Ascending aorta (tissue), 2 donors: ENCODE results near the gene SAMHD1. TPM values are rescaled to one million over a fixed set of nuclear protein-coding genes. Genes with fewer than 3 reads are reported as not detected.

Source experiments
- DNase-seq, 2 donors: peaks; one replicate each; pipeline ENCODE4 v3.0.0-alpha.2; 2019; ENCODE audit warnings: low spot score in 2 of 2
- H3K27ac ChIP-seq, 2 donors: fragments of 200-600 bp; sonication (generic); one replicate each; pipeline ENCODE4 v1.5.1; 2016 to 2017; ENCODE audit warnings: mild to moderate bottlenecking in 1 of 2
- H3K27me3 ChIP-seq: fragments of 200-600 bp; sonication (generic); one replicate; pipeline ENCODE4 v1.5.1; 2017
- H3K36me3 ChIP-seq, 2 donors: fragments of 200-600 bp; sonication (generic); one replicate each; pipeline ENCODE4 v1.5.1; 2016
- H3K4me1 ChIP-seq, 2 donors: fragments of 200-600 bp; sonication (generic); one replicate each; pipeline ENCODE4 v1.5.1; 2016 to 2017; ENCODE audit warnings: mild to moderate bottlenecking in 1 of 2
- H3K4me3 ChIP-seq, 2 donors: fragments of 200-600 bp; sonication (generic); one replicate each; pipeline ENCODE4 v1.5.1; 2016 to 2017; ENCODE audit warnings: mild to moderate bottlenecking in 1 of 2
- H3K9me3 ChIP-seq, 2 donors: fragments of 200-600 bp; sonication (generic); one replicate each; pipeline ENCODE4 v1.5.1; 2016
- CTCF ChIP-seq, 3 experiments: fragments of 200-600 bp in 2 of 3; fragments of 450-650 bp in 1 of 3; sonication (generic) in 2 of 3; IDR thresholded peaks; one replicate each; pipeline ENCODE4 v1.5.1; 2016 to 2019; ENCODE audit warnings: antibody characterized with exemption in 3 of 3, mild to moderate bottlenecking in 1 of 3, moderate library complexity in 1 of 3
- intact Hi-C: fragments of 100-400 bp; cut with DNase I; formaldehyde crosslinking; loops from one replicate; pipeline ENCODE4 v1.15.1; 2023
- total RNA-seq: library from RNA; depleted of rRNA; stranded (reverse); fragments of >200 nt; gene quantifications from one replicate; pipeline ENCODE4 v1.1.0, GENCODE V29; 2016

SAMHD1 gene
- total RNA-seq, 1 donor from 2014 or later, result 163 TPM

DNA sequence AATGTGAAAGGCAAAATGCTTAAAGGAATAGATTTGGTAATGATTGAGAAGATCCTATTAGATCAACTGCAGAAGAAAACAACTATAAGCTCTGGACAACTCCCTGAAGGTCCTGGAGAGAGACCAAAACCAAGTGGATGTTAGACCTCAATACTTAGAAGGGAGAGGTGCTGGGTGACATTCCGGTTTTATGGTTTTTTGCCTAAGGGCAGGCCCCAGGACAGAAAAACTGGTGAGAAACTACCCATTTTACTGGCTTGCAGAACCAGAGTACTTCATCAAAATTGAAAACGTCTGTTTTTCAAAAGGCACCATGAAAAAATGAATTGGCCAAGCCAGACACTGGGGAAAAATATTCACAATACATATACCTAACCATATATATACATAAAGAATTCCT, 26.3 kb downstream of the SAMHD1 start:
- Histone ChIP-seq H3K9me3 (no peaks in the 10 kb centered on the region), H3K4me3 (no peak overlapping the region), H3K27ac (no peak overlapping the region), H3K27me3 (no peaks in the 10 kb centered on the region), H3K36me3 (peaks cover 35 to 77% of the 10 kb centered on the region in 2 donors), H3K4me1 (no peaks in the 10 kb centered on the region)
- intact Hi-C loops, result no loop called here
- no peak for DNase-seq
- no peak for TF ChIP-seq CTCF (IDR thresholded peaks at IDR 0.05)

GRCh38 chr20:36924167-36925045, 27.1 kb downstream of the SAMHD1 start:
- TF ChIP-seq CTCF (IDR thresholded peaks at IDR 0.05), result no peak
- intact Hi-C loops, result no loop called here
- Histone ChIP-seq H3K4me1 (no peaks in the 10 kb centered on the region), H3K9me3 (no peaks in the 10 kb centered on the region), H3K27me3 (no peaks in the 10 kb centered on the region), H3K36me3 (peaks cover 31 to 69% of the 10 kb centered on the region in 2 donors), H3K4me3 (no peak overlapping the region), H3K27ac (no peak overlapping the region)
- no peak for DNase-seq

DNA sequence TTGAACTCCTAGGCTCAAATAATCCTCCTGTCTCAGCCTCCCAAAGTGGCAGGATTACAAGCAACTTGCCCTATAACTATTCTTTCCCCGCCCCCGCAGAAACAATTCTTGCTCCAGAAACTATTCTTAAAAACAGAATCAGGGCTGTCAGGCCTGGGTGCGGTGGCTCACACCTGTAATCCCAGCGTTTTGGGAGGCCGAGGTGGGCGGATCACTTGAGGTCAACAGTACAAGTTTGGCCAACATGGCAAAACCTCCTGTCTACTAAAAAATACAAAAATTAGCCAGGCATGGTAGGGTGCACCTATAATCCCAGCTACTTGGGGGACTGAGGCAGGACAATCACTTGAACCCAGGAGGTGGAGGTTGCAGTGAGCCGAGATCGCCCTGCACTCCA, 31.2 kb downstream of the SAMHD1 start:
- Histone ChIP-seq H3K27me3 (no peaks in the 10 kb centered on the region), H3K36me3 (peaks cover 25 to 64% of the 10 kb centered on the region in 2 donors), H3K27ac (no peak overlapping the region), H3K4me3 (no peak overlapping the region), H3K4me1 (no peaks in the 10 kb centered on the region), H3K9me3 (no peaks in the 10 kb centered on the region)
- DNase-seq, result no peak
- TF ChIP-seq CTCF (IDR thresholded peaks at IDR 0.05), result no peak
- intact Hi-C loops, result no loop called here

DNA sequence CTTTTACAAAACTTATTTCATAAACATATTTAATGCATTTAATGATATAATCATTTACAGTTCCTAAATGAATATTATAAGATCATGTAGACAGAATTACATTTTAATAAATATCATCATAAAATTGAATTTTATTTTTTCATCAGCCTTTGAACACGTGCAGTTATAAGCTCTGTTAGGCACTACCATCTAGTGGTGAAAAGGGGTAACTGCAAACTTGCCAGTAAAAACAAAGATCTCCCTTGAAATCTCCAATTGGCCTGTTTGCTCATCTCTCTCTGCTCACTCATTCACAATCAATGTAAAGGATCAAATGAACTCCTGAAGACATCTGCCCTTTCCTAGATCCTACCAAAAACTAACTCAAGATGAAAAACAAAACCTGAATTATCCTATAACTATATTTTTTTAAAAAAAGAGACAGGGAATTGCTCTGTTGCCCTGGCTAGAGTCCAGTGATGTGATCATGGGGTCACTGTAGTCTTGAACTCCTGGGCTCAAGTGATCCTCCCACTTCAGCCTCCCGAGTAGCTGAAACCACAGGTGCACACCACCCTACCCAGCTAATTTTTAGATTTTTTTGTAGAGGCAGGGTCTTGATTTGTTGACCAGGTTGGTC, 31.7 kb downstream of the SAMHD1 start:
- DNase-seq, result no peak
- Histone ChIP-seq H3K27ac (no peak overlapping the region), H3K4me3 (no peak overlapping the region), H3K9me3 (no peaks in the 10 kb centered on the region), H3K27me3 (no peaks in the 10 kb centered on the region), H3K36me3 (peaks cover 30 to 68% of the 10 kb centered on the region in 2 donors), H3K4me1 (no peaks in the 10 kb centered on the region)
- peak; percentile 61 to 83 (median 81) for TF ChIP-seq CTCF (IDR thresholded peaks at IDR 0.05)
- intact Hi-C loops, result no loop called here

DNA sequence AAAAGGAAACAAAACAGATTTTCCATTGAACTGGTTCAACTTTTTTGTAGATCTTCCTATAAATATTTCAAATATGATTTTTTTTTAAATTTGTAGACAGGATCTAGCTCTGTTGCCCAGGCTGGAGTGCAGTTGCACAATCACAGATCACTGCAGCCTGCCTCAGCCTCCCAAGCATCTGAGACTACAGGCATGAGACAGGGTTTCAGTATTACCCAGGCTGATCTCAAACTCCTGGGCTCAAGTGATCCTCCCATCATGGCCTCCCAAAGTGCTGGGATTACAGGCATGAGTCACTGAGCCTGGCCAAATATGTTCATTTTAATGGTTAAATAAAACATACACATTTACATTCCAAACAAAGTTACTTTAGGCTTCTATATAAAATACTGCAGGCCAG, 33.6 kb downstream of the SAMHD1 start:
- no peak for DNase-seq
- intact Hi-C loops, result no loop called here
- Histone ChIP-seq H3K27ac (no peak overlapping the region), H3K9me3 (no peaks in the 10 kb centered on the region), H3K4me1 (no peaks in the 10 kb centered on the region), H3K36me3 (peaks cover 35 to 70% of the 10 kb centered on the region in 2 donors), H3K4me3 (no peak overlapping the region), H3K27me3 (no peaks in the 10 kb centered on the region)
- no peak for TF ChIP-seq CTCF (IDR thresholded peaks at IDR 0.05)
